Activated CD8-positive, alpha-beta T cell treated with anti-CD3 and anti-CD28 coated beads for 36 hours (primary cell): ENCODE measurements around the gene SAP30BP. TPM values are rescaled to one million over a fixed set of nuclear protein-coding genes. Genes with fewer than 3 reads are reported as not detected.

Source experiments
- ATAC-seq: fragments of 200-7000 bp; cut with Tn5 transposase; one replicate; pipeline ENCODE4 v1.10.0; 2021; ENCODE audit warnings: mild to moderate bottlenecking, moderate library complexity
- CTCF ChIA-PET: fragments of 350-600 bp; sonication (Branson Sonifier 250); formaldehyde crosslinking; loops from one replicate; lab custom pipeline; 2021; ENCODE audit warnings: antibody characterized with exemption; lab: Charles Lee
- POLR2A ChIA-PET: fragments of 350-600 bp; sonication (Branson Sonifier 250); formaldehyde crosslinking; loops from one replicate; lab custom pipeline; 2021; ENCODE audit warnings: antibody characterized with exemption; lab: Charles Lee
- DNase-seq: peaks from one replicate; pipeline ENCODE4 v3.0.0-alpha.2; 2020
- H3K27ac Mint-ChIP-seq: one replicate; pipeline ENCODE4 v1.8.0; 2021; ENCODE audit warnings: mild to moderate bottlenecking, mixed read lengths
- H3K27me3 Mint-ChIP-seq: one replicate; pipeline ENCODE4 v1.8.0; 2021; ENCODE audit warnings: mixed read lengths
- H3K36me3 Mint-ChIP-seq: one replicate; pipeline ENCODE4 v1.8.0; 2021; ENCODE audit warnings: low read depth, mixed read lengths
- H3K4me1 Mint-ChIP-seq: one replicate; pipeline ENCODE4 v1.8.0; 2021; ENCODE audit warnings: low read depth, mixed read lengths
- H3K4me3 Mint-ChIP-seq: one replicate; pipeline ENCODE4 v1.8.0; 2021; ENCODE audit warnings: mild to moderate bottlenecking, moderate library complexity, mixed read lengths
- H3K9me3 Mint-ChIP-seq: one replicate; pipeline ENCODE4 v1.8.0; 2021; ENCODE audit warnings: mixed read lengths
- intact Hi-C: fragments of 100-400 bp; cut with micrococcal nuclease; formaldehyde crosslinking; loops from one replicate; pipeline ENCODE4 v1.10.0; 2022
- total RNA-seq, 2 experiments: library from RNA; stranded (reverse); gene quantifications; one replicate each; pipeline ENCODE4 v1.2.3, GENCODE V29; 2021
- TF ChIP-seq, protein P1 (sequence below): fragments of 200-600 bp; IDR thresholded peaks from one replicate; pipeline ENCODE4 v1.8.0; 2022; ENCODE audit warnings: antibody characterized with exemption, mild to moderate bottlenecking

Gene SAP30BP
- total RNA-seq, 2 experiments from 2014 or later = 73.0 to 75.8 TPM

DNA sequence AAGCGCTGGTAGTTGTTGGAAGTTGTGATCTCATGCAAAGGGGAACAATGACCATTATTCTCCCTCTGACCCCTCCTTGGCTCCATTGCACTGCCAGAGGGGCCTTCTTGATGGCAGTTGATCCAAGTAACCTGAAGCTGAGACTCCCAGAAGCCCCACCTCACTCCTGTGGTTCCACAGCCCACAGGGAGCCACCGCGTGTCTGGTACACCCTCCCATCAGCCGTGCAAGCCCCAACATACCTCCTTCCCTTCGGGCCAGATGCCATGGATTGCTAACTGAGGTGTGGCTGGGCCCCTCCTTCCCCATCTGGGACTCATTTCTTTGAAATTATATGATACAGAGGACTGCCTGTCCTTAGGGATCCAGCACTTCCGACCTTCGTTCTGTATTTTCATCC is 17.8 kb downstream of the SAP30BP start:
- H3K27ac Mint-ChIP-seq = no peak overlapping the region
- no peak overlapping the region for H3K4me3 Mint-ChIP-seq
- peaks cover 57% of the 10 kb centered on the region for H3K4me1 Mint-ChIP-seq
- no peaks in the 10 kb centered on the region for H3K27me3 Mint-ChIP-seq
- ChIA-PET CTCF (interaction anchor here (1.6 to 25.7 kb wide), 3 partner anchors 19 to 63 kb away, joined by 4 to 347 read pairs (median 5); no protein-coding TSS in a partner anchor), POLR2A (no interaction called here)
- no peak for ATAC-seq
- DNase-seq = no peak
- intact Hi-C loops = no loop called here
- TF ChIP-seq, protein P1, sequence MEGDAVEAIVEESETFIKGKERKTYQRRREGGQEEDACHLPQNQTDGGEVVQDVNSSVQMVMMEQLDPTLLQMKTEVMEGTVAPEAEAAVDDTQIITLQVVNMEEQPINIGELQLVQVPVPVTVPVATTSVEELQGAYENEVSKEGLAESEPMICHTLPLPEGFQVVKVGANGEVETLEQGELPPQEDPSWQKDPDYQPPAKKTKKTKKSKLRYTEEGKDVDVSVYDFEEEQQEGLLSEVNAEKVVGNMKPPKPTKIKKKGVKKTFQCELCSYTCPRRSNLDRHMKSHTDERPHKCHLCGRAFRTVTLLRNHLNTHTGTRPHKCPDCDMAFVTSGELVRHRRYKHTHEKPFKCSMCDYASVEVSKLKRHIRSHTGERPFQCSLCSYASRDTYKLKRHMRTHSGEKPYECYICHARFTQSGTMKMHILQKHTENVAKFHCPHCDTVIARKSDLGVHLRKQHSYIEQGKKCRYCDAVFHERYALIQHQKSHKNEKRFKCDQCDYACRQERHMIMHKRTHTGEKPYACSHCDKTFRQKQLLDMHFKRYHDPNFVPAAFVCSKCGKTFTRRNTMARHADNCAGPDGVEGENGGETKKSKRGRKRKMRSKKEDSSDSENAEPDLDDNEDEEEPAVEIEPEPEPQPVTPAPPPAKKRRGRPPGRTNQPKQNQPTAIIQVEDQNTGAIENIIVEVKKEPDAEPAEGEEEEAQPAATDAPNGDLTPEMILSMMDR = no peak
- H3K36me3 Mint-ChIP-seq = peaks cover 28% of the 10 kb centered on the region
- H3K9me3 Mint-ChIP-seq = no peaks in the 10 kb centered on the region

DNA sequence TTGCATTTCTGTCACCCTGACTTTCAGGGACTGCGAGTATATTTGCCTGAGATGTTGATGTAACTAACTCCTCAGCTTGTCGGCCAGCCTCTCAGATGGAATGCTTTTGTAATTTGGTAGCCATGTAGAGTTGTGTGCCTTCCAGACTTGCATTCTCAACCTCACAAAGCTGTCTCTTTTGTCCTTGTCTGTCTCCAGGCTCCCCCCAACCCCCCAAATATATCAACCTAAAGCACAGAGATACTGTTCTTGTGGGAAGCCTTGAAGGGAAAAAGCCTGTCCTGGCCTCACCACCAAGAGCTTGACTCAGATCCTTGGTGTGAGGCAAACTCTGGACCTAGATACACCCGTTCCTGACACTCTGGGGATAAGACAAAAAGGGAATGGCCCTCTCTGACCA is 18.4 kb downstream of the SAP30BP start:
- DNase-seq (no peak), ATAC-seq (no peak)
- ChIA-PET POLR2A (no interaction called here), CTCF (interaction anchor here (1.6 to 25.7 kb wide), 3 partner anchors 10 to 62 kb away, joined by 5 to 347 read pairs (median 26); no protein-coding TSS in a partner anchor)
- peaks cover 62% of the 10 kb centered on the region for H3K4me1 Mint-ChIP-seq
- H3K36me3 Mint-ChIP-seq = peaks cover 30% of the 10 kb centered on the region
- intact Hi-C loops = no loop called here
- H3K27ac Mint-ChIP-seq = peak overlapping the region; percentile 35
- TF ChIP-seq, protein P1 = no peak
- H3K9me3 Mint-ChIP-seq = no peaks in the 10 kb centered on the region
- H3K27me3 Mint-ChIP-seq = no peaks in the 10 kb centered on the region
- no peak overlapping the region for H3K4me3 Mint-ChIP-seq

DNA sequence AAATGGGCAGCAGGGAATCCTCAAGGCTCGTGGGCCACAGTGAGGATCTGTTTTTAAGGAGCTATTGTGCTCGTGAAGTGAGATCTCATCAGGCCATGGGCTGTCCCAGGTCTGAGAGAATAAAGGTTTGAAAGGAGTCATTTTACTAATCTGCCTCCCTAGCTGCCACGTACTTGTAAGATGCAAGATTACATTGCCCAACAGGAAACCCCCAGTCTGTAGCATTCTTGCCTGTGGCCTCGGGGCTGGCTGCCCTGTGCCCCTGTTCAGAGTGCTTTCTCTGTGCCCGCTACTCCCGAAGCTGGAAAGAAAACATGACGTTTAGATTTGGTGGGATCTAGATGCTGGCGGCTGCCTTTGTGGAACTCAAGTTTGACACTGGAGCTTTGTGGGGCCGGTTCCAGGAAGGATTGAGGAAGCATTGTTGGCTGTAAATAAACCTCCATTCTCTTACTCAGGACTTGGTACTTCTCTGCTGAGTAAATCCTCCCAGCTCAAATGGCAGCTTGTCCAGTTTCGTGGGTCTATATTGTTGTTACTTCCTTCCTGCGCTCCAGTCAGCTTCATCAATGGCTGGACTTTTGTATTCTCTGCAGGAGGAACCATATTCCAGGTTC is 21.2 kb downstream of the SAP30BP start:
- ChIA-PET POLR2A (interaction anchor here (0.8 to 3.7 kb wide), 5 partner anchors 10 to 426 kb away, joined by 3 to 9 read pairs (median 3); partner anchors contain the start of genes MRPS7, RECQL5 and SAP30BP), CTCF (interaction anchor here (1.1 to 25.7 kb wide), 5 partner anchors 9 to 59 kb away, joined by 3 to 347 read pairs (median 11); partner anchors contain the start of gene SMIM5)
- Mint-ChIP-seq H3K4me3 (no peak overlapping the region), H3K4me1 (peaks cover 74% of the 10 kb centered on the region), H3K27ac (peak overlapping the region; percentile 86), H3K27me3 (no peaks in the 10 kb centered on the region), H3K36me3 (peaks cover 39% of the 10 kb centered on the region), H3K9me3 (no peaks in the 10 kb centered on the region)
- intact Hi-C loops = no loop called here
- peak; percentile 56 for DNase-seq
- TF ChIP-seq, protein P1 = no peak
- peak; percentile 26 for ATAC-seq

DNA sequence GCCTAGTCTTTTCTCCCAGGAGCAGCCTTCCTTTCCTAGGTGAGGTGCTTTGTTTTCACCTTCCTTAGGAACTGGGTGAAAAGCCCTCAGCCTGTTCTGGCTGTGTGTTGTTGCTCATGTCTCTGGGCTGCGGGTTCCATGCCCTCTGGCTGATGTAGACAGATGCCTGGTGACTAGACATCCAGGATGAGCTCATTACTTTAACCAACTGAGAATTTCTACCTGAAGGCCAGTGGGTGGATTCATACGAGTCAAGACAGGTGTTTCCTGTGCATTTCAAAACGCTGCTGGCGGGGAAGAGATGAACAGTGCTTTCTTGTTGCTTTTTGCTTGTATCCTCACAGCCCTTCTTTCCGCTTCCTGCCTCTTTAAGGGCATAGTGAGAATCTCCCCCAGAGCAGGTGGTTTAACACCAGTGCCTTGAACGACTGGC is 22.3 kb downstream of the SAP30BP start:
- Mint-ChIP-seq H3K9me3 (no peaks in the 10 kb centered on the region), H3K4me3 (peak overlapping the region; percentile 18), H3K4me1 (peaks cover 63% of the 10 kb centered on the region), H3K27me3 (no peaks in the 10 kb centered on the region), H3K36me3 (peaks cover 42% of the 10 kb centered on the region), H3K27ac (peak overlapping the region; percentile 86)
- intact Hi-C loops = no loop called here
- ChIA-PET CTCF (interaction anchor here (1.1 to 25.7 kb wide), 4 partner anchors 14 to 88 kb away, joined by 4 to 347 read pairs (median 18); no protein-coding TSS in a partner anchor), POLR2A (interaction anchor here (0.6 to 3.7 kb wide), 5 partner anchors 10 to 87 kb away, joined by 3 to 9 read pairs (median 4); partner anchors contain the start of genes RECQL5 and SAP30BP)
- peak; percentile 79 for ATAC-seq
- DNase-seq = peak; percentile 80
- TF ChIP-seq, protein P1 = no peak

DNA sequence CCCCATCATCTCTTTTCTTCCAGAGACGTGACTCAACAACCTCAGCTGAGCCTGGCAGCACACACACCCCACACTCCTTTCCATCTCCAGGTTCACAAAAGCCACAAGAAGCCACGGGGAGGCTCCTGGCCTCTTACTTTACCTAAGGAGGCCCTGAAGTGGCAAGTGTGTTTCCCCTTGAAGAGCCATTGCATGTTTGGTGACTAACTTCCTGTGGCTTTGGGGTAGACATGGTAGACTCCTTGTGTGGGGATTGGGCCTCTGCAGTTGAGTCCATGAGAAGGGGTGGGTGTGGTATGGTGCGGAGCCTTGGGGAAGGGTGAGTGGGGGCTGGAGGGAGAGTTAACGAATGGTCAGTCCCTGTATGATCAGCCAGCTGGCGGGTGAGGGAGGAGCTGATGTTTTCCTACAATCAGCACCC is 24.2 kb downstream of the SAP30BP start:
- Mint-ChIP-seq H3K36me3 (peaks cover 48% of the 10 kb centered on the region), H3K4me3 (no peak overlapping the region), H3K27ac (peak overlapping the region; percentile 80), H3K27me3 (no peaks in the 10 kb centered on the region), H3K4me1 (peaks cover 51% of the 10 kb centered on the region), H3K9me3 (no peaks in the 10 kb centered on the region)
- ChIA-PET POLR2A (interaction anchor here (1.5 to 1.6 kb wide), 2 partner anchors 9 to 24 kb away, joined by 4 to 5 read pairs; no protein-coding TSS in a partner anchor), CTCF (interaction anchor here (1.6 to 25.7 kb wide), 5 partner anchors 19 to 92 kb away, joined by 6 to 347 read pairs (median 7); partner anchors contain the start of gene SMIM5)
- intact Hi-C loops = no loop called here
- TF ChIP-seq, protein P1 = no peak
- ATAC-seq (peak; percentile 70), DNase-seq (peak; percentile 84)
